Mesenchymal stem cell (in vitro differentiated cells and primary cell): ENCODE results near the gene UGT1A3.

Experiments used
- DNase-seq: peaks from one replicate; pipeline ENCODE4 v3.0.0-alpha.2; 2013
- H2AFZ ChIP-seq: one replicate; pipeline ENCODE4 v1.6.1; 2013; ENCODE audit warnings: low read depth, mild to moderate bottlenecking, control low read depth, inconsistent platforms, low read length, moderate library complexity
- H2AK5ac ChIP-seq: 2 replicates; pipeline ENCODE4 v1.6.1; 2013; ENCODE audit warnings: low read length, moderate library complexity, mild to moderate bottlenecking, inconsistent platforms; ENCODE audit not compliant: severe bottlenecking
- H2BK120ac ChIP-seq: one replicate; pipeline ENCODE4 v1.6.1; 2013; ENCODE audit warnings: low read depth, mild to moderate bottlenecking, inconsistent platforms, low read length, moderate library complexity
- H2BK12ac ChIP-seq, 2 experiments: one replicate each; pipeline ENCODE4 v1.6.1; 2013; ENCODE audit warnings: inconsistent platforms in 2 of 2, low read length in 2 of 2, mild to moderate bottlenecking in 2 of 2, moderate library complexity in 2 of 2, control low read depth in 1 of 2
- H2BK15ac ChIP-seq: one replicate; pipeline ENCODE4 v1.6.1; 2013; ENCODE audit warnings: mild to moderate bottlenecking, low read depth, inconsistent platforms; ENCODE audit not compliant: poor library complexity, severe bottlenecking
- H2BK5ac ChIP-seq: 2 replicates; pipeline ENCODE4 v1.6.1; 2013; ENCODE audit warnings: low read depth, mild to moderate bottlenecking, low read length, control low read depth, inconsistent platforms; ENCODE audit not compliant: poor library complexity, severe bottlenecking
- H3K14ac ChIP-seq, 2 experiments: one replicate each; pipeline ENCODE4 v1.6.1; 2013; ENCODE audit warnings: inconsistent platforms in 2 of 2, low read length in 2 of 2, control low read depth in 1 of 2, mild to moderate bottlenecking in 1 of 2, moderate library complexity in 1 of 2
- H3K18ac ChIP-seq, 2 experiments: one replicate each; pipeline ENCODE4 v1.6.1; 2013; ENCODE audit warnings: inconsistent platforms in 2 of 2, low read length in 2 of 2, control low read depth in 1 of 2, low read depth in 1 of 2, mild to moderate bottlenecking in 1 of 2
- H3K23ac ChIP-seq, 2 experiments: one replicate each; pipeline ENCODE4 v1.6.1; 2013; ENCODE audit warnings: inconsistent platforms in 2 of 2, low read length in 2 of 2, mild to moderate bottlenecking in 2 of 2, moderate library complexity in 2 of 2, control low read depth in 1 of 2
- H3K27ac ChIP-seq: 2 replicates; pipeline ENCODE4 v1.5.1; 2013; ENCODE audit warnings: mild to moderate bottlenecking, moderate library complexity, low read length, control low read depth, inconsistent platforms; ENCODE audit not compliant: poor library complexity, severe bottlenecking
- H3K27me3 ChIP-seq, 2 experiments: 2 replicates each; pipeline versions ENCODE4 v1.6.1 to v1.7.0; 2013; ENCODE audit warnings: low read length in 2 of 2, mild to moderate bottlenecking in 2 of 2, moderate library complexity in 2 of 2, control low read depth in 1 of 2, inconsistent platforms in 1 of 2; ENCODE audit not compliant: control insufficient read depth in 1 of 2, insufficient read depth in 1 of 2
- H3K36me3 ChIP-seq, 2 experiments: 2 replicates each; pipeline versions ENCODE4 v1.6.1 to v1.7.0; 2013; ENCODE audit warnings: low read length in 2 of 2, control low read depth in 1 of 2, inconsistent platforms in 1 of 2, low read depth in 1 of 2, mild to moderate bottlenecking in 1 of 2; ENCODE audit not compliant: insufficient read depth in 2 of 2, control insufficient read depth in 1 of 2
- H3K4ac ChIP-seq, 2 experiments: one replicate each; pipeline ENCODE4 v1.6.1; 2013; ENCODE audit warnings: inconsistent platforms in 2 of 2, low read length in 2 of 2, mild to moderate bottlenecking in 2 of 2, moderate library complexity in 2 of 2, control low read depth in 1 of 2, low read depth in 1 of 2
- H3K4me1 ChIP-seq: 2 replicates; pipeline ENCODE4 v1.6.1; 2013; ENCODE audit warnings: low read depth, low read length, control low read depth; ENCODE audit not compliant: control insufficient read depth, insufficient read depth
- H3K4me2 ChIP-seq: 2 replicates; pipeline ENCODE4 v1.6.1; 2013; ENCODE audit warnings: low read length, mild to moderate bottlenecking, inconsistent platforms; ENCODE audit not compliant: poor library complexity, severe bottlenecking
- H3K4me3 ChIP-seq, 2 experiments: 2 replicates each; pipeline versions ENCODE4 v1.5.1 to v1.7.0; 2013; ENCODE audit warnings: low read length in 2 of 2, mild to moderate bottlenecking in 2 of 2, control low read depth in 1 of 2, low read depth in 1 of 2; ENCODE audit not compliant: insufficient read depth in 1 of 2
- H3K79me1 ChIP-seq: replicated peaks from 2 replicates; pipeline ENCODE4 v1.6.1; 2013; ENCODE audit warnings: mild to moderate bottlenecking, control low read depth, low read length, inconsistent platforms; ENCODE audit not compliant: poor library complexity, severe bottlenecking
- H3K9ac ChIP-seq: 2 replicates; pipeline ENCODE4 v1.7.0; 2013; ENCODE audit warnings: mild to moderate bottlenecking, low read length, moderate library complexity
- H3K9me3 ChIP-seq: 2 replicates; pipeline ENCODE4 v1.7.0; 2013; ENCODE audit warnings: mild to moderate bottlenecking, low read length; ENCODE audit not compliant: control insufficient read depth
- H4K8ac ChIP-seq: one replicate; pipeline ENCODE4 v1.6.1; 2013; ENCODE audit warnings: inconsistent platforms, mild to moderate bottlenecking, low read length, moderate library complexity
- H4K91ac ChIP-seq: one replicate; pipeline ENCODE4 v1.6.1; 2013; ENCODE audit warnings: mild to moderate bottlenecking, low read length, inconsistent platforms
- WGBS: methylation state at CpG from one replicate; pipeline ENCODE4 v1.1.7; 2013; ENCODE audit warnings: mixed read lengths; 5-methylcytosine and 5-hydroxymethylcytosine counted together

Gene UGT1A3

GRCh38 chr2:233754872-233755611, 26.2 kb downstream of the UGT1A3 start:
- Histone ChIP-seq H2AFZ (no peak overlapping the region), H3K27ac (no peak overlapping the region), H3K9me3 (peaks cover 3% of the 10 kb centered on the region), H3K27me3 (peaks cover 0 to 13% of the 10 kb centered on the region in 2 experiments), H2BK5ac (no peak overlapping the region), H3K79me1 (no peaks in the 10 kb centered on the region), H2AK5ac (no peak overlapping the region), H3K4me3 (no peak overlapping the region), H3K4me2 (no peak overlapping the region), H3K4ac (no peak overlapping the region), H2BK15ac (no peak overlapping the region), H3K36me3 (no peaks in the 10 kb centered on the region), H3K9ac (no peak overlapping the region), H3K14ac (no peak overlapping the region), H4K8ac (no peak overlapping the region), H3K23ac (no peak overlapping the region), H3K4me1 (no peaks in the 10 kb centered on the region), H2BK12ac (no peak overlapping the region), H4K91ac (no peak overlapping the region), H2BK120ac (no peak overlapping the region), H3K18ac (no peak overlapping the region)
- no peak for DNase-seq
- WGBS, result 92% methylated on average over 42 of the region's 44 CpGs

- DNase-seq, result no peak
- H2BK15ac ChIP-seq, result no peak overlapping the region
Measured at GRCh38 chr2:233756429-233757081, 27.7 kb downstream of the UGT1A3 start.

GRCh38 chr2:233758141-233758540, 29.3 kb downstream of the UGT1A3 start:
- Histone ChIP-seq H2AFZ (no peak overlapping the region), H3K23ac (no peak overlapping the region), H3K4ac (no peak overlapping the region), H3K14ac (no peak overlapping the region), H3K79me1 (no peaks in the 10 kb centered on the region), H2AK5ac (no peak overlapping the region), H2BK12ac (no peak overlapping the region), H3K4me2 (no peak overlapping the region), H2BK15ac (no peak overlapping the region), H3K4me1 (no peaks in the 10 kb centered on the region), H3K27ac (no peak overlapping the region), H4K91ac (no peak overlapping the region), H4K8ac (no peak overlapping the region), H3K18ac (no peak overlapping the region), H3K4me3 (no peak overlapping the region), H3K27me3 (peaks cover 0 to 5% of the 10 kb centered on the region in 2 experiments), H2BK120ac (no peak overlapping the region), H3K9me3 (peaks cover 2% of the 10 kb centered on the region), H2BK5ac (no peak overlapping the region), H3K36me3 (no peaks in the 10 kb centered on the region), H3K9ac (no peak overlapping the region)
- no peak for DNase-seq

More at GRCh38 chr2:233756429-233757081, 27.7 kb downstream of the UGT1A3 start:
- H2AK5ac ChIP-seq, result no peak overlapping the region
- H2BK5ac ChIP-seq, result no peak overlapping the region
- no peak overlapping the region for H3K4me3 ChIP-seq
- no peaks in the 10 kb centered on the region for H3K79me1 ChIP-seq
- no peak overlapping the region for H3K14ac ChIP-seq
- peaks cover 0 to 10% of the 10 kb centered on the region in 2 experiments for H3K27me3 ChIP-seq
- peaks cover 3% of the 10 kb centered on the region for H3K9me3 ChIP-seq
- no peaks in the 10 kb centered on the region for H3K4me1 ChIP-seq
- no peaks in the 10 kb centered on the region for H3K36me3 ChIP-seq
- H3K4ac ChIP-seq, result no peak overlapping the region
- H4K8ac ChIP-seq, result no peak overlapping the region
- 82% methylated on average over 4 of the region's 7 CpGs for WGBS
- no peak overlapping the region for H3K27ac ChIP-seq
- H2AFZ ChIP-seq, result no peak overlapping the region
- H3K9ac ChIP-seq, result no peak overlapping the region
- no peak overlapping the region for H2BK120ac ChIP-seq
- H3K18ac ChIP-seq, result no peak overlapping the region
- H3K23ac ChIP-seq, result no peak overlapping the region
- H3K4me2 ChIP-seq, result no peak overlapping the region
- H4K91ac ChIP-seq, result no peak overlapping the region
- no peak overlapping the region for H2BK12ac ChIP-seq

GRCh38 chr2:233758849-233759248, 30.0 kb downstream of the UGT1A3 start:
- H3K18ac ChIP-seq, result no peak overlapping the region
- DNase-seq, result no peak
- H2BK120ac ChIP-seq, result no peak overlapping the region
- no peak overlapping the region for H2AFZ ChIP-seq
- no peak overlapping the region for H3K4me2 ChIP-seq
- no peaks in the 10 kb centered on the region for H3K9me3 ChIP-seq
- H2BK15ac ChIP-seq, result no peak overlapping the region
- no peaks in the 10 kb centered on the region for H3K36me3 ChIP-seq
- no peak overlapping the region for H3K4me3 ChIP-seq
- 91% methylated on average over 2 of the region's 2 CpGs for WGBS
- H3K4me1 ChIP-seq, result no peaks in the 10 kb centered on the region
- H3K27me3 ChIP-seq, result peaks cover 0 to 4% of the 10 kb centered on the region in 2 experiments
- no peak overlapping the region for H4K91ac ChIP-seq
- no peak overlapping the region for H2BK12ac ChIP-seq
- H2AK5ac ChIP-seq, result no peak overlapping the region
- H3K4ac ChIP-seq, result no peak overlapping the region
- no peak overlapping the region for H3K23ac ChIP-seq
- no peak overlapping the region for H4K8ac ChIP-seq
- H3K9ac ChIP-seq, result no peak overlapping the region
- no peak overlapping the region for H3K14ac ChIP-seq
- H3K79me1 ChIP-seq, result no peaks in the 10 kb centered on the region
- no peak overlapping the region for H2BK5ac ChIP-seq
- H3K27ac ChIP-seq, result no peak overlapping the region
